IMR-90 (cell line): Measurements from ENCODE around the gene ABCC4. TPM values are rescaled to one million over a fixed set of nuclear protein-coding genes. Genes with fewer than 3 reads are reported as not detected.

ENCODE experiments used
- ATAC-seq: fragments of 200-7000 bp; cut with Tn5 transposase; 2 replicates; pipeline ENCODE4 v1.9.1; 2020; ENCODE audit warnings: low read depth, mild to moderate bottlenecking, moderate library complexity
- BruUV-seq: library from RNA; stranded (reverse); fragments of 400-500 nt; replicated peaks from 2 replicates; lab custom pipeline; 2021; lab: Mats Ljungman, UMichigan
- CTCF ChIA-PET: fragments of 300-600 bp; formaldehyde crosslinking; extraction: SDS; loops from one replicate; lab custom pipeline; 2021; ENCODE audit warnings: antibody characterized with exemption; lab: Yijun Ruan, JAX
- POLR2A ChIA-PET: fragments of 300-600 bp; sonication (Branson Sonifier 250); formaldehyde crosslinking; loops from one replicate; lab custom pipeline; 2022; ENCODE audit warnings: antibody characterized with exemption; ENCODE audit not compliant: unreplicated experiment; lab: Charles Lee
- DNase-seq: peaks from one replicate; pipeline ENCODE4 v3.0.0; 2013
- H2AFZ ChIP-seq: replicated peaks from 2 replicates; pipeline ENCODE3; 2013; ENCODE audit warnings: low read length, mild to moderate bottlenecking; ENCODE audit not compliant: poor library complexity
- H2AK5ac ChIP-seq: 2 replicates; pipeline ENCODE4 v1.6.1; 2013; ENCODE audit warnings: low read depth, low read length, inconsistent platforms
- H2AK9ac ChIP-seq: replicated peaks from 2 replicates; pipeline ENCODE3; 2013; ENCODE audit warnings: mild to moderate bottlenecking, low read depth, low read length, moderate library complexity; ENCODE audit not compliant: poor library complexity
- H2BK120ac ChIP-seq: 2 replicates; pipeline ENCODE4 v1.6.1; 2013; ENCODE audit warnings: low read depth, low read length, inconsistent platforms
- H2BK15ac ChIP-seq: 3 replicates; pipeline ENCODE4 v1.6.1; 2013; ENCODE audit warnings: low read depth, low read length, inconsistent platforms
- H2BK20ac ChIP-seq: 2 replicates; pipeline ENCODE4 v1.6.1; 2013; ENCODE audit warnings: low read depth, mild to moderate bottlenecking, inconsistent platforms, low read length, moderate library complexity
- H2BK5ac ChIP-seq: 2 replicates; pipeline ENCODE4 v1.6.1; 2013; ENCODE audit warnings: mild to moderate bottlenecking, low read depth, low read length, inconsistent platforms; ENCODE audit not compliant: poor library complexity, severe bottlenecking
- H3K14ac ChIP-seq: replicated peaks from 2 replicates; pipeline ENCODE4 v1.6.1; 2013; ENCODE audit warnings: low read depth, low read length, inconsistent platforms
- H3K18ac ChIP-seq: 2 replicates; pipeline ENCODE4 v1.6.1; 2013; ENCODE audit warnings: low read depth, low read length, control low read depth
- H3K23ac ChIP-seq: 2 replicates; pipeline ENCODE4 v1.6.1; 2013; ENCODE audit warnings: low read depth, low read length, inconsistent platforms
- H3K27ac ChIP-seq: 2 replicates; pipeline ENCODE4 v1.5.1; 2013; ENCODE audit warnings: mild to moderate bottlenecking, control low read depth, low read length; ENCODE audit not compliant: insufficient read depth
- H3K27me3 ChIP-seq: 2 replicates; pipeline ENCODE4 v1.6.1; 2013; ENCODE audit warnings: low read length; ENCODE audit not compliant: control insufficient read depth, insufficient read depth
- H3K36me3 ChIP-seq: 2 replicates; pipeline ENCODE4 v1.6.1; 2013; ENCODE audit warnings: low read length, mixed read lengths; ENCODE audit not compliant: control insufficient read depth, insufficient read depth
- H3K4ac ChIP-seq: 2 replicates; pipeline ENCODE4 v1.6.1; 2013; ENCODE audit warnings: low read depth, low read length, inconsistent platforms
- H3K4me1 ChIP-seq: 2 replicates; pipeline ENCODE4 v1.6.1; 2013; ENCODE audit warnings: low read length, mixed read lengths; ENCODE audit not compliant: control insufficient read depth, insufficient read depth
- H3K4me2 ChIP-seq: 2 replicates; pipeline ENCODE4 v1.6.1; 2013; ENCODE audit warnings: low read depth, mild to moderate bottlenecking, control low read depth, low read length, moderate library complexity
- H3K4me3 ChIP-seq: 2 replicates; pipeline ENCODE4 v1.5.1; 2013; ENCODE audit warnings: low read depth, mild to moderate bottlenecking, control low read depth, low read length, moderate library complexity; ENCODE audit not compliant: insufficient read depth
- H3K56ac ChIP-seq: 2 replicates; pipeline ENCODE4 v1.6.1; 2013; ENCODE audit warnings: low read length, inconsistent platforms; ENCODE audit not compliant: insufficient read depth; ENCODE audit errors: extremely low read depth
- H3K79me1 ChIP-seq, 2 experiments: 2 replicates each; pipeline ENCODE4 v1.6.1; 2013; ENCODE audit warnings: low read length in 2 of 2, inconsistent platforms in 1 of 2, low read depth in 1 of 2
- H3K9ac ChIP-seq: 2 replicates; pipeline ENCODE4 v1.6.1; 2013; ENCODE audit warnings: low read depth, low read length, control low read depth
- H3K9me1 ChIP-seq: 2 replicates; pipeline ENCODE4 v1.6.1; 2013; ENCODE audit warnings: low read length, inconsistent platforms; ENCODE audit not compliant: insufficient read depth
- H3K9me3 ChIP-seq: 2 replicates; pipeline ENCODE4 v1.6.1; 2013; ENCODE audit warnings: low read length; ENCODE audit not compliant: control insufficient read depth, insufficient read depth
- H4K20me1 ChIP-seq: 2 replicates; pipeline ENCODE4 v1.6.1; 2013; ENCODE audit warnings: low read length, inconsistent platforms; ENCODE audit not compliant: insufficient read depth
- H4K5ac ChIP-seq: 2 replicates; pipeline ENCODE4 v1.6.1; 2013; ENCODE audit warnings: mild to moderate bottlenecking, low read depth, low read length, control low read depth
- H4K8ac ChIP-seq, 2 experiments: 2 replicates each; pipeline ENCODE4 v1.6.1; 2013; ENCODE audit warnings: low read depth in 2 of 2, low read length in 2 of 2, control low read depth in 1 of 2, inconsistent platforms in 1 of 2
- H4K91ac ChIP-seq: 2 replicates; pipeline ENCODE4 v1.6.1; 2013; ENCODE audit warnings: low read depth, low read length, inconsistent platforms; ENCODE audit not compliant: insufficient read depth
- CHD1 ChIP-seq: IDR thresholded peaks from 2 replicates; pipeline ENCODE4 v1.6.1; 2012; ENCODE audit warnings: low read depth, low read length, improper control_type of control experiment
- MXI1 ChIP-seq: IDR thresholded peaks from 2 replicates; pipeline ENCODE4 v1.6.1; 2012; ENCODE audit warnings: low read depth, mild to moderate bottlenecking, low read length, moderate library complexity, borderline replicate concordance
- POLR2A ChIP-seq: IDR thresholded peaks from 2 replicates; pipeline ENCODE4 v1.6.1; 2012; ENCODE audit warnings: mild to moderate bottlenecking, low read depth, low read length
- RFX5 ChIP-seq: IDR thresholded peaks from 2 replicates; pipeline ENCODE4 v1.8.0; 2012; ENCODE audit warnings: low read depth, mild to moderate bottlenecking, low read length, moderate library complexity
- SMC3 ChIP-seq: fragments of 150-350 bp; IDR thresholded peaks from 2 replicates; pipeline ENCODE4 v1.6.1; 2016; ENCODE audit warnings: low read depth, mild to moderate bottlenecking, antibody characterized with exemption, low read length, moderate library complexity
- WGBS, 2 experiments: methylation state at CpG; one replicate each; pipeline versions ENCODE4 v1.1.5 to v1.1.7; 2013; ENCODE audit warnings: missing lambda C conversion rate in 2 of 2; ENCODE audit not compliant: insufficient read length in 1 of 2; ENCODE audit errors: extremely low coverage in 2 of 2; 5-methylcytosine and 5-hydroxymethylcytosine counted together
- dilution Hi-C: fragments of 300-500 bp; cut with HindIII; formaldehyde crosslinking; loops from one replicate; pipeline ENCODE4 v1.14.3; 2018; ENCODE audit warnings: low sequenced_read_pairs; ENCODE audit not compliant: unreplicated experiment
- in situ Hi-C: fragments of 300-500 bp; cut with MboI; formaldehyde crosslinking; loops from 3 replicates; pipeline ENCODE4 v1.14.3; 2019; ENCODE audit warnings: low sequenced_read_pairs, inconsistent platforms, mixed read lengths
- intact Hi-C: fragments of 100-400 bp; cut with micrococcal nuclease; formaldehyde crosslinking; loops from 2 replicates; pipeline ENCODE4 v1.10.0; 2022
- polyA plus RNA-seq, 3 experiments: library from polyadenylated mRNA; depleted of rRNA; stranded (reverse); fragments of >200 nt; gene quantifications; 2 replicates each; pipeline ENCODE4 v1.2.3, GENCODE V29; 2012; ENCODE audit warnings: low replicate concordance in 1 of 3
- total RNA-seq: library from RNA; depleted of rRNA; stranded (reverse); fragments of >200 nt; gene quantifications from 2 replicates; pipeline ENCODE4 v1.2.3, GENCODE V29; 2012

ABCC4 gene
- total and polyA plus RNA-seq, 2 of the 4 experiments (the other 2 are of a cell fraction): 16.6 to 41.4 TPM

DNA sequence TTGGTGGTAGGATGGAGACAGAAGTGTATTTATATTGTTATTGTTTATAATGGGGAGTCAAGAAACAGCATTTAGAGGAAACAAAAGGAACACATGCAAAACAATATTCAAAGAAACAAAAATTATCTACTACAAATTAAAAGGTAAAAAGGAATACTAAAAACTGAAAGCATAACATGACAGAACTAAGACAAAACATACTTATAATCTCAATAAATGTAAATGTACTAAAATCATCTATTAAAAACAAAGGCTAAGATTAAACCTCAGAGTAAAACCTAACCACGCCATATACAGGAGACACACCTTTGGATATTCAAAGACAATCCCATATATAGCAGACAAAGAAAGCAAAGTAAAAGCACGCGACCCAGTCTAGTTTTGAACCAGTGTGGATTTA is 273.6 kb downstream of the ABCC4 start:
- CTCF ChIA-PET: no interaction called here
- no peak overlapping the region for H2AK5ac ChIP-seq
- no peak overlapping the region for H3K56ac ChIP-seq
- no peak overlapping the region for H4K8ac ChIP-seq
- DNase-seq (no peak), ATAC-seq (no peak)
- no peak overlapping the region for H4K91ac ChIP-seq
- no peak overlapping the region for H2BK5ac ChIP-seq
- in situ Hi-C loops (no loop called here), dilution Hi-C loops (no loop called here), intact Hi-C loops (no loop called here)
- no peak overlapping the region for H2BK120ac ChIP-seq
- H3K36me3 ChIP-seq: peaks cover 21% of the 10 kb centered on the region
- no TSS peak for BruUV-seq
- no peaks in the 10 kb centered on the region for H3K4me1 ChIP-seq
- no peak overlapping the region for H2AFZ ChIP-seq
- H3K9me1 ChIP-seq: peaks cover 3% of the 10 kb centered on the region; the same call in 1 of the 2 replicates
- no peak overlapping the region for H3K14ac ChIP-seq
- peaks cover 0 to 4% of the 10 kb centered on the region in 2 experiments; a peak in 1 of 4 replicates for H3K79me1 ChIP-seq
- no peak overlapping the region for H2BK20ac ChIP-seq
- no peaks in the 10 kb centered on the region for H3K27me3 ChIP-seq
- H3K18ac ChIP-seq: no peak overlapping the region
- H3K9ac ChIP-seq: no peak overlapping the region
- H3K4ac ChIP-seq: no peak overlapping the region
- no peak overlapping the region for H3K4me3 ChIP-seq
- H3K23ac ChIP-seq: no peak overlapping the region
- H2AK9ac ChIP-seq: no peak overlapping the region
- no peaks in the 10 kb centered on the region for H3K9me3 ChIP-seq
- H4K5ac ChIP-seq: no peak overlapping the region
- no peak for TF ChIP-seq MXI1
- no peak for TF ChIP-seq CHD1
- no peak for TF ChIP-seq POLR2A
- no peak for TF ChIP-seq SMC3
- no peak for TF ChIP-seq RFX5
- POLR2A ChIA-PET: no interaction called here
- H4K20me1 ChIP-seq: no peaks in the 10 kb centered on the region
- H2BK15ac ChIP-seq: no peak overlapping the region
- WGBS, 2 experiments: no CpG with 5 or more reads among the region's 3 CpGs
- H3K27ac ChIP-seq: no peak overlapping the region
- H3K4me2 ChIP-seq: no peak overlapping the region
